ENCODE measurements around the gene ATG7. TPM values are rescaled to one million over a fixed set of nuclear protein-coding genes. Genes with fewer than 3 reads are reported as not detected.

The ATG7 gene
- total and polyA plus RNA-seq, 10 of the 15 experiments (the other 5 are each of a cell fraction or from before 2014, with no cell fraction given) = 13.5 to 49.5 (median 26.4) TPM

GRCh38 chr3:11307830-11308432 is 35.7 kb downstream of the ATG7 start (continued):
- TF ChIP-seq USF1 (IDR thresholded peaks at IDR 0.05; ENCODE audit: borderline replicate concordance, extremely low read length, insufficient read depth, low read depth, low read length) (no peak), BMI1 (IDR thresholded peaks at IDR 0.05; ENCODE audit: borderline replicate concordance) (no peak), DPF2 (IDR thresholded peaks at IDR 0.05) (no peak), BHLHE40 (IDR thresholded peaks at IDR 0.05; ENCODE audit: borderline replicate concordance in 1 of 2, low read depth in 2 of 2, low read length in 1 of 2) (no peak), ZNF217 (IDR thresholded peaks at IDR 0.05) (no peak)

GRCh38 chr3:11310258-11310657 is 38.1 kb downstream of the ATG7 start:
- FAIRE-seq (no peak), DNase-seq (ENCODE audit: low read depth, low spot score) (no peak), ATAC-seq (no peak)
- H4K20me1 ChIP-seq (ENCODE audit: control insufficient read depth, insufficient read depth) = no peaks in the 10 kb centered on the region
- peaks cover under 1% of the 10 kb centered on the region; the same call in 1 of the 2 replicates for H3K4me1 ChIP-seq (ENCODE audit: control insufficient read depth, insufficient read depth, low read length)
- intact Hi-C loops (cut with micrococcal nuclease; ENCODE audit: unreplicated experiment) (no loop called here), in situ Hi-C loops (cut with MboI) (no loop called here)
- no peaks in the 10 kb centered on the region for H3K79me2 ChIP-seq (ENCODE audit: control insufficient read depth, insufficient read depth, low read length)
- no peaks in the 10 kb centered on the region for H3K9me3 ChIP-seq (replicated peaks; ENCODE audit: control insufficient read depth, insufficient read depth, low read length)
- no peak for TF ChIP-seq PBX3 (IDR thresholded peaks at IDR 0.05; ENCODE audit: insufficient replicate concordance, low read depth, low read length)
- TF ChIP-seq POLR2AphosphoS2 (IDR thresholded peaks at IDR 0.05; ENCODE audit: low read depth, low read length) = no peak
- TF ChIP-seq ELK1 (IDR thresholded peaks at IDR 0.05; ENCODE audit: low read depth, low read length) = no peak
- no peak for TF ChIP-seq SPI1 (IDR thresholded peaks at IDR 0.05; ENCODE audit: borderline replicate concordance, insufficient read depth, low read depth, low read length)
- no peak for TF ChIP-seq CBFB (IDR thresholded peaks at IDR 0.05; ENCODE audit: low read depth)
- TF ChIP-seq ZNF592 (IDR thresholded peaks at IDR 0.05) = no peak
- no peak for TF ChIP-seq PAX5 (IDR thresholded peaks at IDR 0.05; ENCODE audit: borderline replicate concordance, low read depth, low read length)
- WGBS (ENCODE audit: insufficient coverage, insufficient replicate concordance, low lambda C conversion rate, missing lambda C conversion rate) = 87% methylated on average over 5 of the region's 5 CpGs
- no peaks in the 10 kb centered on the region for H3K27me3 ChIP-seq (replicated peaks in 1 of 2; ENCODE audit: control insufficient read depth in 2 of 2, insufficient read depth in 2 of 2, low read length in 1 of 2)
- H3K4me2 ChIP-seq (ENCODE audit: control insufficient read depth, insufficient read depth) = no peak overlapping the region
- no peak overlapping the region for H3K27ac ChIP-seq (ENCODE audit: control insufficient read depth, insufficient read depth)
- no peak overlapping the region for H3K9ac ChIP-seq (ENCODE audit: control insufficient read depth, insufficient read depth, low read length)
- no peak overlapping the region for H2AFZ ChIP-seq (ENCODE audit: control insufficient read depth, low read depth, low read length)
- H3K4me3 ChIP-seq = no peak overlapping the region
- ChIA-PET SMC1A (ENCODE audit: uncharacterized antibody, unreplicated experiment) (interaction anchor here (0.7 to 1.0 kb wide), 2 partner anchors 22 to 884 kb away, joined by 3 read pairs; no protein-coding TSS in a partner anchor), CTCF (interaction anchor here (1.5 kb wide), 1 partner anchor 25 kb away, joined by 4 read pairs; no protein-coding TSS in a partner anchor), POLR2A (no interaction called here), RAD21 (ENCODE audit: unreplicated experiment) (no interaction called here)
- BruUV-seq (replicated peaks) = no TSS peak
- H3K36me3 ChIP-seq (ENCODE audit: control insufficient read depth in 2 of 2, insufficient read depth in 2 of 2, low read length in 1 of 2) = peaks cover 5 to 26% of the 10 kb centered on the region in 2 experiments; a peak in 3 of 4 replicates
